Measurements from ENCODE around the gene SLC9A3.
"Not testable (repeated sequence)": the region's sequence is repeated elsewhere in the genome, so short reads cannot be mapped to it uniquely, and the experiment has no call there.

The SLC9A3 gene

GRCh38 chr5:490116-491106 is 33.8 kb downstream of the SLC9A3 start:
- DNase-seq = peak; percentile 21

GRCh38 chr5:489689-490080 is 34.6 kb downstream of the SLC9A3 start:
- DNase-seq = no peak

DNA sequence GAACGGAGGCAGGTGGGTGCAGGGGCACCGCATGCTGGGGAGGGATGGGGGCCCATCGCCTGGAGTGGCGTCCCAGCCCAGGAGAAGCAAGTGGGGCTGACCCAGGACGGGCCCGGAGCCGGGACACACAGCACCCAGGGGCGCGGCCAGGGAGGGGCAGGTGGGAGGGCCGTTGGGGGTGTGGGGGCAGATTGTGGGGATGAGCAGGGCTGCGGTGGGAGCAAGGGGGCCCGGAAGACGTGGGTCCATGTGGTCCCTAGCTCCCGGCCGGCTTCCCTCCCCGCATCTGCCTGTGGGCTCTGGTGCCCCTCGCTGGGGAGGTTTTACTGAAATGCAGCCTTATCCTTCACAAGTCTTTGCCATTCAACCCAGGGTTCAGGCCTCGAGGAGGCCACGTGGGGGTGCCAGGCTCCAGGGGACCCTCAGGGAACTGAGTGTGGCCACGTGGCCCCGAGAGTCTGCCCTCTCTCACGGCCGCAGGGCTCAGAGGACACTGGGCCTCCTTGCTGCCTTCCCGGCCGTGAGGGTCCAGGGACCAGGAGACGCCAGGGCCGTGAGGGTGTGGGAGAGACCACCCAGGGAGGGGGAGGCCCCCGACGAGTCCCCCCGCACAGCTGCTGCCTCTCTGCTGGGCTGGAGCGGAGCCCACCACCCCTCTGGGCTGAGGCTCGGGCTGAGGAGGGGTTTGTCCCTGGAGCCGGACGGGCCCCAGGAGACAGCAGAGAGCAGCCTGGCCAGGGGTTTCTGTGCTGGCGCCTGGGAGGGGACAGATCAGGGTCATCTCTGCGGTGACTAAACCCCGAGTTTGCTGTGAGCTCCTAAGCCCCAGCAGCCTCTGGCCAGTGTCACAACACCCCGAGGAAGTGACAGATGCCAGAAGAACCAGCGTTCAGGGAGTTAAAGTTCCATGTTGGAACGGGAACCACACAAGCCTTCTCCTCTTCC is 35.2 kb downstream of the SLC9A3 start:
- DNase-seq = peak; percentile 44

GRCh38 chr5:488241-488640 is 36.0 kb downstream of the SLC9A3 start:
- no peak for DNase-seq

DNA sequence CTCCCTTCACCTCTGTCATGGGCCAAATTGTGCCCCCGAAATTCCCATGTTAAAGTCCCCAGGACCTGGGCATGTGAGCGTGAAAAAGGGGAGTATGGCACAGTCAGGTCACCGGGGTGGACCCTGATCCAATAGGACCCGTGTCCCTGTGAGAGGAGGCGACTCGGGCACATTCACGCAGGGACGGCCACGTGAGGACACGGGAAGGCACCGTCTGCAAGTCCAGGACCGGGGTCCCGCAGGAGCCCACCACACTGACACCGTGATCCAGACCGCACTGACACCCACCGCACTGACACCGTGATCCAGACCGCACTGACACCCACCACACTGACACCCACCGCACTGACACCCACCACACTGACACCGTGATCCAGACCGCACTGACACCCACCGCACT is 37.7 kb downstream of the SLC9A3 start:
- not testable (repeated sequence) for DNase-seq

GRCh38 chr5:485946-486491 is 38.2 kb downstream of the SLC9A3 start:
- no peak for DNase-seq

DNA sequence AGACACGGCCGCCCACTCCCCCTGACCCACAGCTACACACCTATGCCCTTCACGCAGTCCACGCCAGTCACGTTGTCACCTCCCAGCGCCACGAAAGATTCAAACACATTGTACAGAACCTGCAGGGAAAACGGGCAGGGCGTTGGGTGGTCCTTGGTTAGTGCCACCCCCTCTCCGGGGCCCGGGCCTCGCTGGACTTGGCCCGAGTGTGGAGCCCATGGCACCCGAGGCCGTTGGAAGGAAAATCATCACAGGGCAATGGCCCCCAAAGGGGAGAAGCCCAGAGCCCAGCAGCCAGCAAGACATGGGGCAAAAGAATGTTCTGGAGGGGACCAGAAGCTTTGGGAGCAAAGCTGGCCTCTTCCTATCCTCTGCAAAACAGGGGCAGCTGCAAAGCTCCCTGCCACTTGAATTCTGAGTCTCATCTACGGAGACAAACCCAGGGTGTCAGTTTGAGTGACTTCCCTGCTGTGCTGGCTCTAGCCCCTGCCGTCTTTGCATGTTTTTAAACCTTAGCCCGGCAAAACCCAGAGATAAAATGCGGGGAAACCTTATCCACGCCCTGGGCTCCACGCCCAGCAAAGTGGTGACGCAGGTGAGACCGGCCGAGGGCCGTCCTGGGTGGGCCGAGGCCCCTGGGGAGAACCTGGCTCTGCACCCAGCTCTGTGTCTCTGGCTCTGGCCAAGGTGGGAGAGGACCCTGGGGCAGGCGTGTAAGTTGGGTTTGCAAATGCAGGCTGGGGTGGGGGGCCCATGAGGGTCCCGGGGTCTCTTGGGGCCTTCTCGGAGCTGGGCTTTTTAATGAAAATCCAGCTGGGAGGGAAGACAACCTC is 38.9 kb downstream of the SLC9A3 start:
- DNase-seq = no peak

GRCh38 chr5:484556-484955 is 39.7 kb downstream of the SLC9A3 start:
- DNase-seq = no peak

DNA sequence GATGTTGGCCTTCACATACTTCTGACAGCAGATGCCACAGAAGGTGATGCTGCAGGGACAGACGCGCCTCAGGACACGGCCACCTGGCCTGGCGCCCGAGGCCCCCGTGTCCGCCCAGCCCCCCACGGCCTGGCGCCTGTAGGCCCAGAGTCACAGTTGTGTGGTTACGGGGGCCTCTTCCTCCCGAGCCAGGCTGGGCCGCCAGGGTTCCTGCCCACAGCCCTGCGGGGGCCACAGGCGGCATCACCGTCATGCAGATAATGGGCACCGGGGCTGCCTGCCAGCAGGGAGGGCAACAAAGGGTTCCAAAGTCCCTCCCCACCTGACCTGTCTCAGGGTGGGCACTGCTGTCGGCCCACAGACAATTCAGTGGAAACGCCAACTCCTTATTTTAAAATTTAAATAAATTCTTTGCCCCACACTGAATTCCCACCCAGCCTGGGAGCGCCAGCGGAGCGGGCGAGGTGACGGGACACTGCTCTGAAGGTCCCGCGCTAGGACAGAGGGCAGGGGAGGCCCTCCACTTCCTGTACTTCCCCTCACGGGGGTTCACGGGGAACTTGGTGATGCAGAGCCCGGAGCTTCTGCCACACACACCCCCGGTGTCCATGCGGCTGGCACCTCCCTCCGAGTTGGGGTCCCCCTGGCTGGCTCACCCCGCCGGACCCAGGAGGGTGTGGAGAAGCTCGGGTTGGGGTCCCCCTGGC is 40.7 kb downstream of the SLC9A3 start:
- no peak for DNase-seq

- DNase-seq = no peak
Observed at GRCh38 chr5:483011-483410, 41.2 kb downstream of the SLC9A3 start.

DNA sequence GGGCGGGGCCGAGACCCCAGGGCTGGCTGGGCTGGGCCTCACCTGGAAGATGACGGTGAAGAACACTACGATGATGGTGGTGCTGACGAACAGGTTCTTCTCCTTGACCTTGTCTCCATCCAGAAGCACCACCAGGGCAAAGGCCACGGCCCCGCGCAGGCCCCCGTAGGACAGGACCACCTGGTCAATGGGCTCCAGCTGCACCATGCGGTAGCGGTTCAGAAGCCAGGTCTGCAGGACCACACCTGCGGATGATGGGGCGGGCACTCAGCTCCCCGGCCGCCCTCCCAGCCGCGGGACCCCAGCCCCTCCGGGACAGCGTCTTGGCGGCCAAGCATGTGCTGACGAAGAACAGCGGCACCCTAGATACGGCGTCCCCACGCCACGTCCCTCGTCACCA is 41.7 kb downstream of the SLC9A3 start:
- no peak for DNase-seq

DNA sequence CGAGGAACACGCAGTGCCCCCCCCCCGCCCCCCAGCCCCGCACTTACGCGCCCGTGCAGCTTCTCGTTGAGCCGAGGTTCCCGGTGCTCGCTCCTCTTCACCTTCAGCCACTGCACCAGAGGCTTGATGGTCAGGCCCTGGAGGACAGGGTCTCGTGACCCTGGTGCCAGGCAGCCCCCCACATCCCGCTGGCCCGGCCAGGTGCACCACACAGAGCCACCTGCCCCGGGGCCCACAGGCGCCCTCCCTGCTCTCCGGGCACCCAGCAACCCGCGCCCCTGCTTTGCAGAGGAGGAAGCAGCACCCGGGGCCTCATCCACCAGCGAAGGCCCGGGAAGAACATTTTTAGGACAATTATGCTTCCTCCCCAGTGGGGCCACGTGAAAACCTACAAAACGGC is 42.2 kb downstream of the SLC9A3 start:
- DNase-seq = no peak

DNA sequence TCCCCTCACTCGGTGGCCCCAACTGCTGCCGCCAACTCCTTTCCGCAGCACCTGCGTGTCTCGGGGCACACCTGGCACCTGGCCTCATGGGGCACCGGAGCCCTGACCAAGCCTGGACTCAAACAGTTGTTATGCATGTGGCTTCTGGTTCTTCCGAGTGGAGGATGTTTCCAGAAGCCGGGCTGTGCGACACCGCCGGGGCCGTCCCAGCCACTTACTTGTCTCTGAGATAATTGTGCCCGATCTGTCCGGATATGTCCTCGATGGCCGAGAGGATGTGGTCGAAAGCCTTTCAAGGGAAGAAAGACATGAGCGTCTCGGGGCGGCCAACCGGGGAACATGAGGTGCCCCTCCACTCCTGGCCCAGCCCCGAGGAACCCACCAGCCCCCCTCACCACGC is 42.9 kb downstream of the SLC9A3 start:
- DNase-seq = no peak

- no peak for DNase-seq
Observed at GRCh38 chr5:479566-480319, 44.5 kb downstream of the SLC9A3 start.

- no peak for DNase-seq
Observed at GRCh38 chr5:478982-479535, 45.2 kb downstream of the SLC9A3 start.

DNA sequence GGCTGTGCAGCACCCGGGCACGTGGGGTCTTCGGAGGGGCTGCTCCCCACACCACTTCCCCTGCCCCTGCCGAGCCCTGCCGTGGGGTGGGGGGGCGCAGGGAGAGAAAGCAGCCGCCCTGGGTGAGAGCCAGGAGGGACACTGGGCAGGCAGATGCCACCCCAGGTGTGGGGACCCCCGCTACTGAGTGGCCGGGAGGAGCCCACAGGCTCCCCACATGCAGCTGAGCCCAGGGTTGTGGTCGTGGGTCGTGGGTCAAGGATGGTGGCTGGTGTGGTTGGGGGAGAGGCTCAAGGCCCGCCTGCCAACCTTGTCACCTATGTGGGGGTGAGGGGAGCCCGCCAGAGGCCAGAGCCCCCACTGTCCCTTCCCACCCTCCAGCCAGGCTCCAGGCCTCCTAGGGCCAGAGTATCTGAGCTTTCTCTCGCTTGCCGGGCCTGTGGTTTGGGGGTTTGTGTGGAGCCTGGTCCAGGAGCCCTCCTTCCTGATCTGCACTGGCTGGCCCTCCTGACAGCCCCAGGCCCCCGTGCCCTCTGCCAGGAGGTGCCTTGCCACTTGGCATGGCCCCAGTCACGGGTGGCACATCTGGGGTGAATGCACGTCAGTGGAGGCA is 45.8 kb downstream of the SLC9A3 start:
- no peak for DNase-seq

DNA sequence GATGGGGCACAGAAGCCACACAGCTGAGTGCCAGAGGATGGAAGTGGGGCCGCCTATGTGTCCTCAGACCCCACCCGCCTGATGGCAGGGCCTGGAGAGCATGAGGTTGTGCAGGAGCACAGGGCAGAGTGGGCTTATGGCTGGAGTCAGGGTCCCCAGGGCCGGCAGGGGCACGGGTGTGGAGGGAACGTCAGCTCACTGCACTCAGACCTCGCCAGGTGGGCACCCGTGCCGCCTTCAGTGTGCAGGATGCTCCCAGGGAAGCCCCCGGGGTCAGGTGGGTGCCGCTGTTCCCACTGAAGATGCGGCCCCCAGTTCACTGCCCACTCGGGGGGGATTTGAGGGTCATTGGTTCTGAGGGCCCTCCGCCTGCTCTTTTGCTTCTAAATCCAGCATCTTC is 46.4 kb downstream of the SLC9A3 start:
- no peak for DNase-seq

- no peak for DNase-seq
Observed at GRCh38 chr5:477247-477646, 47.0 kb downstream of the SLC9A3 start.

DNA sequence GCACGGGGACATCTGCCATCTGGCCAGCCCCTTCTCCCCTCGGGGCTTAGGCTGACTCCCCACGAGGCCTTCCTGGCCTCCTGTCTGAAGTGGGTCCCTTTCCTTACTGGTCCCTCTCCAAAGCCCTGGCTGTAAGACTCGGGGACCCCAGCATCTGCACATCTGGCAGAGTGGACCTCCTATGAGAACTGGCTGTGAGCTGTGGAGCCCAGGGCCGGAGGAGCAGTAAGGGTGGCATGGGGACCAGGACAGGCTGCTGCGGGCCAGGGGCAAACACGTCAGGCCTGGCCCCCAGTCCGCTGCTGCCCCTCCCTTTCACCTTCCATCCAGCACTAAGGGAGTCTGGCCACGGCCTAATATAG is 47.5 kb downstream of the SLC9A3 start:
- DNase-seq = no peak

Data from right kidney (tissue), 1 donor.